HL-60/S4 treated with phorbol 12-myristate 13-acetate at 8.2 ng/mL for 4 days and 3 days (cell line): Measurements from ENCODE around the gene PTPRE.
"Not testable (repeated sequence)": the region's sequence is repeated elsewhere in the genome, so short reads cannot be mapped to it uniquely, and the experiment has no call there.

ENCODE experiments used
- in situ Hi-C: fragments of 300-500 bp; cut with MboI; formaldehyde crosslinking; loops from 2 replicates; pipeline ENCODE4 v1.15.0; 2022; ENCODE audit warnings: low sequenced_read_pairs

PTPRE gene

GRCh38 chr10:128084364-128084763, 177.5 kb downstream of the PTPRE start:
- in situ Hi-C loops = no loop called here

- in situ Hi-C loops = no loop called here
These were observed 178.1 kb downstream of the PTPRE start for GRCh38 chr10:128084991-128085390.

GRCh38 chr10:128086003-128086863, 179.3 kb downstream of the PTPRE start:
- in situ Hi-C loops = no loop called here

- in situ Hi-C loops = no loop called here
These were observed 180.4 kb downstream of the PTPRE start for GRCh38 chr10:128087146-128087883.

GRCh38 chr10:128087884-128088709, 181.2 kb downstream of the PTPRE start:
- in situ Hi-C loops = no loop called here

GRCh38 chr10:128091636-128092210, 184.8 kb downstream of the PTPRE start:
- in situ Hi-C loops = no loop called here

- in situ Hi-C loops = no loop called here
These were observed 185.6 kb downstream of the PTPRE start for GRCh38 chr10:128092454-128092853.

GRCh38 chr10:128094596-128094995, 187.7 kb downstream of the PTPRE start:
- in situ Hi-C loops = not testable (repeated sequence)

GRCh38 chr10:128095027-128095752, 188.3 kb downstream of the PTPRE start:
- in situ Hi-C loops = no loop called here

GRCh38 chr10:128095753-128096469, 189.0 kb downstream of the PTPRE start:
- in situ Hi-C loops = no loop called here

DNA sequence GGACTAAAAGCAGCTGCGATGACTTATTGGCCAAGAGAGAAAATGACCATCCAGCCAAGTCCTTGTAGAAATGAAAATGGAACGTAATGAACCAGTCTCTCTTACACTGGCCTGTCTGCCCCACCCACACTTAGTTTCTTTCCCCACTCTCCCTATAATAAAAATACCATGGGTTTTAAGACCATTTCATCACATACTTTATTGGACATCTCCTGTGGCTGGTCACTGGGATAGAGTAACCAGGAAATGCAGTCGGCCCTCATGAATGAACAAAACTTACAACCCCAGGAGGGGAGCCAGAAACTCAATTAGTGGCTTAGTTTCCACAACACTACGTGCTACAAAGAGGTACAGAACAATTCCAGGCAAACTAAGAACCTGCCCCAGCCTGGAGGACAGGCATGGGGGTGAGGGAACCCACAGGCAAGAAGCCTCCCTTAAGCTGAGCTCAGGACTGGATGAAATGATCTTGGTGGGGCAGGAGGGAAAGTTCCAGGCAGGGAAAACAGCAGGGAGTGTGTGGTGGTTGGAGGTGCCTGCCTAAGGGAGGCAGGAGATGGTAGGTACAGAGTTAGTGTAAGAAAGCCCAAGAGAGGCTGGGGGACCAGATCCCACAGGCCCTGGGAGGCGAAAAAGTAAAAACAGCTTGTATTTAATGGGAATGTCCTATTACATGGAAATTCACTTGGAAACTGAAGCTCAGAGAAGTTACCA, 189.7 kb downstream of the PTPRE start:
- in situ Hi-C loops = no loop called here

DNA sequence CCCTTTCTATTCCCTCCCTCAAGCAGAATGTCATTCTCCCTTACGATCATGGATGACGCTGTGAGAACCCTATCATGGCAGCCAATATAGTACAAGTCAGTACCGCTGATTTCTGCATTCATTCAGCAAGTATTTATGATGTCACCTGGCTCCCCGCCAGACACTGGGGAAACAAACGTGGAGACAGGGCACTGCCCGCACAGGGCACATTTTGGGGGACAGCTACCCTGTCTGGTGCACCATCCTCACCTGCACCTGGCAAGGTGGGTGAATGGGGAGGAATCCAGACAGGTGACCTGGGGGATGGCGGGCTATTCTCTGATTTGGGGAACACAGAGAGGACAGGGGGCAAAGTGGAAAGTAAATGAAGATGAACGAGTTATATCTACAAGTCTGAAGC, 190.9 kb downstream of the PTPRE start:
- in situ Hi-C loops = no loop called here

DNA sequence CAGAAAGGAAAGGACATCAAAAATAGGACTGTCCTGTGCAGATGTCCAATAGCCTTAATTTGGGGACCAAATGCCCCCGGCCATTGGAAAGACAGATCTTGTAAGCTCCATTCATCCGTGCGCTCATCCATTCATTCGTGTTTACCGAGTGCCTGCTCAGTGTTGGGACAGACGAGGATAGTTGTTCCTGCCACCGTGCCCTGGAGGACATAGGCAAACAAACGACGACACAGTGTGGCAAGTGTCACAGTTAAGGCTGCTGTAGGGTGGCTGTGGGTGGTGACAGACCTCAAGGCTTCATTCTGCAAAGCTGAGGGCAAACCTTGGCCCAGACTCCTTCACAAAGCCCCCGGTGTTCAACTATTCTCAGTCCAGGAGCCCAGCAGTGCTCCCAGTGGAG, 191.7 kb downstream of the PTPRE start:
- in situ Hi-C loops = no loop called here

DNA sequence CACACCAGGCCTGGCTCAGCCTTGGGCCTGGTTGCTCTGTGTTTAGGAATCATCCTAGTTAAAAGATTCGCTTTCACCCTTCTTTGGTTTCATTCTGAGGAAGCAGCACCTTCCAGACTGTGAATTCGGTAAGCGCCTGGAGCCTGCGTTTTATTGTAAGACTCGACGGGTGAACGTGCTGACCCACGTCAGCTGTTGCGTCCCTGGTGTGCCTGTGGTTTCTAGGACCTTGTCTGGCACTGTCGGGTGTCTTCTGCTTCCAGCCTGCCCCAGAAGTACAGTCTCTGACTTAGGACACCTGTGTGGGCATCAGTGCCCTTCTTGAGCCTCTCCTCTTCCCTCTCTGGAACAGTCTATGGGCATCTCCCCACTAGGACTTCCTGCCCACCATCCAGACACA, 193.0 kb downstream of the PTPRE start:
- in situ Hi-C loops = no loop called here

- in situ Hi-C loops = no loop called here
These were observed 195.0 kb downstream of the PTPRE start for GRCh38 chr10:128101901-128102300.

DNA sequence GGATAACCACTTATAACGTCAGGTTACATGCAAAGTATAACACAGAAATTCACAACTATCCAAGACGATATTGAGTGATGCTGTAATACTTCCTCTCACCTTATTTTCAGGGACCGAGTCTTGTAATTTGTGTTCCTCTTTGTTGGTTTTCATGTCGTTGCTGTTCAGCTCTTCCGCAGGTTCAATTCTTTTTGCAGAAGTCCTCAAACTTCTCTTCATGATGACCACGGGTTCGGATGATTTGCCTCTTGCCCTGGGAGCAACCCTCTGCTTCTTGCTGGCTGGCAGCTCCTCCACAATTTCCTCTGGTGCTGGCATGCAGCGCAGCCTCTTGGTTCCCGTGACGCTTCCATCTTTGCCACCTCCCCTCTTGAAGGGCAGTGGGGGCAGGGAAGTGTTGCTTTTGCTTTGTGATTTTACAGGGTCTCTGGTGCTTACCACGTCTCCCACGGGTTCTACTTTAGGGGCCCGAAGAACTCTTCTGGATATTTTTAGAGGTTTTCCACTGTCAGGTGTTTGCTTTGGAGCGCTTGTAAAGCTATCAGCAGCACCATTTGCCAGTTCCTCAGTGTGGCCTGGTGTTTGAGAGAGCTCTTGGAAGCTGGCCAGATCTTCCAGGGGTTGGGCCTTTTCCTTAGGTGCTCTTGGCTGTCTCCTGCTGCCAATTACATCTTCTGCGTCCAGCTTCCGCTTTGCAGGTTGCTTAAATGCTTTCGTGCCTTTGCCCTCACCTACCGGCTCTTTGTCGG, 195.8 kb downstream of the PTPRE start:
- in situ Hi-C loops = no loop called here

- in situ Hi-C loops = no loop called here
These were observed 196.4 kb downstream of the PTPRE start for GRCh38 chr10:128103229-128103714.

DNA sequence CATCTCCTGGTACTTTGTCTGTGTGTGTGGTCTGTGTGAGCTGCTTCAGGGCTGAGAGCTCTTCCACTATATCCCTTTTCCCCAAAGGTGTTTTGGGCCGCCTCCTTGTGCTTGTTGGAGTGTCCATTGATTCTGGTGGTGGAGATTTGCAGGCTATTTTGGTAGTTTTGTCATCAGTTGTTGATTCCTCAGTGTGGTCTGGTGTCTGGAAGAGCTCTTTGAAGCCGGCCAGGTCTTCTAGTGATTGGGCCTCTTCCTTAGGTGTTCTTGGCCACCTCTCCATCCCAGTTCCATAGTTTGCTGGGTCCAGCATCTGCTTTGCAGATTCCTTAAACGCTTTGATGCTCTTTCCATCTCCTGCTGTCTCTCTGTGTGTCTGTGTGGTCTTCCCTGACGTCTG, 198.5 kb downstream of the PTPRE start:
- in situ Hi-C loops = no loop called here
